HG03378 (cell line): Measurements from ENCODE around the gene CPTP.

Source experiments
- ATAC-seq: cut with Tn5 transposase; IDR thresholded peaks from one replicate; pipeline ENCODE4 v1.9.1; 2021; ENCODE audit warnings: mild to moderate bottlenecking, moderate library complexity; ENCODE audit not compliant: unreplicated experiment

The CPTP gene

GRCh38 chr1:1347026-1347595, 22.5 kb downstream of the CPTP start:
- ATAC-seq = no peak

GRCh38 chr1:1347663-1348419, 23.2 kb downstream of the CPTP start:
- ATAC-seq = no peak

- no peak for ATAC-seq
Observed at GRCh38 chr1:1348420-1349255, 24.0 kb downstream of the CPTP start.

GRCh38 chr1:1349256-1350012, 24.8 kb downstream of the CPTP start, which contains the start of gene DVL1:
Gene DVL1, minus strand, starts transcription at chr1:1349418. Its CDS starts 353 bp downstream, at chr1:1349065.
- ATAC-seq = no peak

GRCh38 chr1:1351511-1352427, 27.2 kb downstream of the CPTP start:
- no peak for ATAC-seq

- no peak for ATAC-seq
Observed at GRCh38 chr1:1352786-1353388, 28.3 kb downstream of the CPTP start.

- no peak for ATAC-seq
Observed at GRCh38 chr1:1353389-1354151, 29.0 kb downstream of the CPTP start.

- ATAC-seq = no peak
Observed at GRCh38 chr1:1354271-1355247, 30.0 kb downstream of the CPTP start.

GRCh38 chr1:1355416-1355815, 30.8 kb downstream of the CPTP start:
- ATAC-seq = no peak

GRCh38 chr1:1356166-1356795, 31.7 kb downstream of the CPTP start:
- ATAC-seq = no peak

- no peak for ATAC-seq
Observed at GRCh38 chr1:1356796-1357401, 32.3 kb downstream of the CPTP start.

GRCh38 chr1:1357871-1358432, 33.4 kb downstream of the CPTP start:
- ATAC-seq = no peak

GRCh38 chr1:1358433-1359271, 34.0 kb downstream of the CPTP start, which contains the start of gene MXRA8:
Gene MXRA8, minus strand, starts transcription at chr1:1358555. Its CDS starts 51 bp downstream, at chr1:1358504.
- no peak for ATAC-seq

GRCh38 chr1:1359308-1359663, 34.7 kb downstream of the CPTP start:
- ATAC-seq = no peak

GRCh38 chr1:1359664-1360468, 35.3 kb downstream of the CPTP start:
- ATAC-seq = no peak
